ENCODE data around the gene VEZF1.

- no peak for TF ChIP-seq POLR2AphosphoS2 (conservative IDR thresholded peaks at IDR 0.05; ENCODE audit: low read length)
- 0 out of 2 replicates have a peak, but pooled peaks have one; percentile 16 for TF ChIP-seq USF2 (IDR thresholded peaks at IDR 0.05)
- TF ChIP-seq RFX5 (IDR thresholded peaks at IDR 0.05) = no peak
- TF ChIP-seq CTCF (IDR thresholded peaks at IDR 0.05) = no peak
- no peak; the same call in 2 of the 3 replicates for TF ChIP-seq SMC3 (IDR thresholded peaks at IDR 0.05)
- TF ChIP-seq EP300 (IDR thresholded peaks at IDR 0.05) = no peak
These were observed 17.9 kb upstream of the VEZF1 start for GRCh38 chr17:58005728-58006559.

Data from A549 (cell line).